H1 (cell line): ENCODE results near the gene EPHA7. TPM values are rescaled to one million over a fixed set of nuclear protein-coding genes. Genes with fewer than 3 reads are reported as not detected.

ENCODE experiments used
- CTCF ChIA-PET: fragments of 300-600 bp; sonication (Branson Sonifier 250); formaldehyde crosslinking; loops from one replicate; lab custom pipeline; 2021; ENCODE audit not compliant: partially characterized antibody; lab: Charles Lee
- POLR2A ChIA-PET: fragments of 300-600 bp; sonication (Branson Sonifier 250); formaldehyde crosslinking; loops from one replicate; lab custom pipeline; 2021; ENCODE audit warnings: inconsistent platforms; ENCODE audit not compliant: partially characterized antibody; lab: Charles Lee
- DNase-seq, 2 experiments: peaks; one replicate each; pipeline versions ENCODE4 v3.0.0 to v3.0.0-alpha.2; 2010 to 2022; ENCODE audit warnings: low spot score in 2 of 2, low read depth in 1 of 2, mixed read lengths in 1 of 2
- FAIRE-seq: peaks from 2 replicates; lab custom pipeline; 2011; peaks lifted over from hg19 to GRCh38; lab: Jason Lieb, UNC
- H2AFZ ChIP-seq: 2 replicates; pipeline ENCODE4 v1.8.1; 2012; ENCODE audit warnings: low read length, inconsistent platforms
- H2AK5ac ChIP-seq: 2 replicates; pipeline ENCODE4 v1.6.1; 2013; ENCODE audit warnings: low read depth, low read length
- H2BK120ac ChIP-seq: replicated peaks from 2 replicates; pipeline ENCODE3; 2013; ENCODE audit warnings: low read depth, low read length, inconsistent platforms
- H2BK12ac ChIP-seq: 2 replicates; pipeline ENCODE4 v1.6.1; 2013; ENCODE audit warnings: low read depth, low read length
- H2BK15ac ChIP-seq: 2 replicates; pipeline ENCODE4 v1.6.1; 2013; ENCODE audit warnings: low read length
- H2BK20ac ChIP-seq: 2 replicates; pipeline ENCODE4 v1.6.1; 2013; ENCODE audit warnings: low read length
- H2BK5ac ChIP-seq: 2 replicates; pipeline ENCODE4 v1.6.1; 2013; ENCODE audit warnings: low read depth, low read length
- H3K14ac ChIP-seq: 2 replicates; pipeline ENCODE4 v1.6.1; 2013; ENCODE audit warnings: inconsistent platforms; ENCODE audit not compliant: insufficient read length
- H3K18ac ChIP-seq: 2 replicates; pipeline ENCODE4 v1.6.1; 2013; ENCODE audit warnings: low read length; ENCODE audit errors: extremely low read depth
- H3K23ac ChIP-seq: 2 replicates; pipeline ENCODE4 v1.6.1; 2013; ENCODE audit warnings: inconsistent platforms; ENCODE audit not compliant: insufficient read length
- H3K23me2 ChIP-seq: 2 replicates; pipeline ENCODE4 v1.6.1; 2013; ENCODE audit warnings: low read depth, low read length
- H3K27ac ChIP-seq: 2 replicates; pipeline ENCODE4 v1.6.1; 2011; ENCODE audit warnings: low read depth, low read length, inconsistent platforms
- H3K27me3 ChIP-seq, 4 experiments: replicated peaks in 1 of 4; 1 replicate in 1 of 4; 2 replicates in 3 of 4; pipeline versions ENCODE4 v1.6.1 to v1.8.1; 2011 to 2013; ENCODE audit warnings: low read length in 3 of 4, mild to moderate bottlenecking in 3 of 4, inconsistent platforms in 2 of 4, mixed read lengths in 2 of 4, moderate library complexity in 1 of 4; ENCODE audit not compliant: control insufficient read depth in 3 of 4, insufficient read depth in 3 of 4; ENCODE audit errors: extremely low read depth in 1 of 4
- H3K36me3 ChIP-seq, 4 experiments: 2 replicates each; pipeline versions ENCODE4 v1.6.1 to v1.8.1; 2011 to 2013; ENCODE audit warnings: mild to moderate bottlenecking in 4 of 4, low read length in 3 of 4, moderate library complexity in 2 of 4, control low read depth in 1 of 4, inconsistent platforms in 1 of 4; ENCODE audit not compliant: insufficient read depth in 4 of 4, control insufficient read depth in 2 of 4
- H3K4ac ChIP-seq: replicated peaks from 2 replicates; pipeline ENCODE3; 2013; ENCODE audit warnings: low read length, low read depth, mixed read lengths, inconsistent platforms; ENCODE audit not compliant: insufficient read length
- H3K4me1 ChIP-seq, 4 experiments: replicated peaks in 1 of 4; 1 replicate in 1 of 4; 2 replicates in 3 of 4; pipeline versions ENCODE4 v1.6.1 to v1.8.1; 2011 to 2013; ENCODE audit warnings: low read length in 3 of 4, inconsistent platforms in 2 of 4, mixed read lengths in 1 of 4; ENCODE audit not compliant: insufficient read depth in 4 of 4, control insufficient read depth in 3 of 4
- H3K4me2 ChIP-seq, 2 experiments: 2 replicates each; pipeline versions ENCODE4 v1.6.1 to v1.8.1; 2011 to 2013; ENCODE audit warnings: low read depth in 2 of 2, low read length in 2 of 2, control low read depth in 1 of 2, inconsistent platforms in 1 of 2, mild to moderate bottlenecking in 1 of 2; ENCODE audit not compliant: insufficient read depth in 1 of 2
- H3K4me3 ChIP-seq, 4 experiments: fragments of 200-600, 300-600 bp in 1 of 4; sonication (generic), shearing (Covaris generic), sonication (Bioruptor Twin) in 1 of 4; 2 replicates each; pipeline versions ENCODE4 v1.5.1 to v1.8.1; 2011 to 2016; ENCODE audit warnings: low read length in 4 of 4, low read depth in 3 of 4, control low read depth in 2 of 4, inconsistent platforms in 2 of 4, mild to moderate bottlenecking in 2 of 4, mixed read lengths in 1 of 4, moderate library complexity in 1 of 4; ENCODE audit not compliant: insufficient read depth in 2 of 4; ENCODE audit errors: extremely low read depth in 1 of 4
- H3K56ac ChIP-seq: replicated peaks from 2 replicates; pipeline ENCODE3; 2013; ENCODE audit warnings: low read depth, mild to moderate bottlenecking, mixed read lengths, low read length, inconsistent platforms; ENCODE audit not compliant: insufficient read length
- H3K79me1 ChIP-seq: 2 replicates; pipeline ENCODE4 v1.6.1; 2013; ENCODE audit warnings: low read depth, low read length, control low read depth
- H3K79me2 ChIP-seq, 2 experiments: 2 replicates each; pipeline versions ENCODE4 v1.6.1 to v1.8.1; 2012 to 2013; ENCODE audit warnings: low read length in 2 of 2, mild to moderate bottlenecking in 2 of 2, inconsistent platforms in 1 of 2; ENCODE audit not compliant: insufficient read depth in 2 of 2, control insufficient read depth in 1 of 2
- H3K9ac ChIP-seq, 4 experiments: replicated peaks in 1 of 4; 1 replicate in 1 of 4; 2 replicates in 3 of 4; pipeline versions ENCODE4 v1.6.1 to v1.8.1; 2011 to 2013; ENCODE audit warnings: low read depth in 3 of 4, low read length in 3 of 4, control low read depth in 2 of 4, mild to moderate bottlenecking in 2 of 4, moderate library complexity in 2 of 4, inconsistent platforms in 1 of 4; ENCODE audit errors: extremely low read depth in 1 of 4
- H3K9me3 ChIP-seq, 2 experiments: 2 replicates each; pipeline versions ENCODE4 v1.6.1 to v1.8.1; 2012 to 2013; ENCODE audit warnings: mild to moderate bottlenecking in 2 of 2, moderate library complexity in 2 of 2, control low read depth in 1 of 2, inconsistent platforms in 1 of 2, low read depth in 1 of 2, low read length in 1 of 2, mixed read lengths in 1 of 2; ENCODE audit not compliant: insufficient read depth in 2 of 2
- H4K20me1 ChIP-seq, 2 experiments: replicated peaks in 1 of 2; 2 replicates each; pipeline versions ENCODE3 to v1.8.1; 2011 to 2013; ENCODE audit warnings: inconsistent platforms in 2 of 2, low read length in 2 of 2, mild to moderate bottlenecking in 1 of 2; ENCODE audit not compliant: insufficient read depth in 2 of 2, control insufficient read depth in 1 of 2
- H4K5ac ChIP-seq: 2 replicates; pipeline ENCODE4 v1.6.1; 2013; ENCODE audit warnings: low read length, low read depth, mixed read lengths, inconsistent platforms; ENCODE audit not compliant: insufficient read length
- H4K8ac ChIP-seq: 2 replicates; pipeline ENCODE4 v1.8.0; 2013; ENCODE audit warnings: mild to moderate bottlenecking, moderate library complexity, low read length, inconsistent platforms; ENCODE audit not compliant: insufficient read depth; ENCODE audit errors: extremely low read depth
- H4K91ac ChIP-seq: replicated peaks from 2 replicates; pipeline ENCODE3; 2013; ENCODE audit warnings: low read length, mixed read lengths, inconsistent platforms; ENCODE audit not compliant: insufficient read length
- ASH2L ChIP-seq: fragments of 200-600, 300-600 bp; sonication (generic); IDR thresholded peaks from one replicate; pipeline ENCODE4 v1.7.1; 2017; ENCODE audit warnings: low read length
- HDAC2 ChIP-seq, 2 experiments: fragments of 300-600 bp in 1 of 2; sonication (generic) in 1 of 2; IDR thresholded peaks; 2 replicates each; pipeline ENCODE4 v1.6.1; 2011 to 2012; ENCODE audit warnings: low read depth in 2 of 2, low read length in 2 of 2, mild to moderate bottlenecking in 2 of 2, moderate library complexity in 2 of 2, borderline replicate concordance in 1 of 2, inconsistent platforms in 1 of 2
- HDAC6 ChIP-seq: IDR thresholded peaks from one replicate; pipeline ENCODE4 v1.7.1; 2012; ENCODE audit warnings: low read depth, mild to moderate bottlenecking, inconsistent platforms, low read length, moderate library complexity
- SP1 ChIP-seq: IDR thresholded peaks from 2 replicates; pipeline ENCODE4 v1.6.1; 2011; ENCODE audit warnings: low read depth, low read length
- WGBS, 2 experiments: shearing (Covaris generic) in 1 of 2; methylation state at CpG; one replicate each; pipeline versions ENCODE4 v1.1.6 to v1.1.7; 2013 to 2015; ENCODE audit warnings: low lambda C conversion rate in 2 of 2, mixed read lengths in 2 of 2, inconsistent platforms in 1 of 2, low coverage in 1 of 2, missing lambda C conversion rate in 1 of 2; ENCODE audit not compliant: insufficient replicate concordance in 2 of 2, insufficient coverage in 1 of 2, insufficient read length in 1 of 2; ENCODE audit errors: extremely low coverage in 1 of 2, missing lambda C conversion rate in 1 of 2; 5-methylcytosine and 5-hydroxymethylcytosine counted together
- polyA plus RNA-seq, 7 experiments: library from polyadenylated mRNA; depleted of rRNA in 3 of 7; stranded (reverse) in 5 of 7; unstranded in 2 of 7; fragments of >200 nt in 5 of 7; fragments of 200-250 nt in 2 of 7; gene quantifications; 1 replicate in 5 of 7; 2 replicates in 1 of 7; 4 replicates in 1 of 7; pipeline versions ENCODE4 v1.2.1 to v1.2.3, GENCODE V29; 2011 to 2013; ENCODE audit warnings: missing spikeins in 2 of 7, mixed read lengths in 2 of 7
- total RNA-seq: library from RNA; stranded (reverse); fragmentation: NEBNext Ultra II Directional; extraction: Animal tissue kit (Norgen Biotek cat#: 25700); gene quantifications from 2 replicates; pipeline ENCODE4 v1.2.1, GENCODE V29; 2021

Gene EPHA7
- total and polyA plus RNA-seq, 2 of the 8 experiments (the other 6 are each of a cell fraction or from before 2014, with no cell fraction given): 1.3 to 6.8 TPM

DNA sequence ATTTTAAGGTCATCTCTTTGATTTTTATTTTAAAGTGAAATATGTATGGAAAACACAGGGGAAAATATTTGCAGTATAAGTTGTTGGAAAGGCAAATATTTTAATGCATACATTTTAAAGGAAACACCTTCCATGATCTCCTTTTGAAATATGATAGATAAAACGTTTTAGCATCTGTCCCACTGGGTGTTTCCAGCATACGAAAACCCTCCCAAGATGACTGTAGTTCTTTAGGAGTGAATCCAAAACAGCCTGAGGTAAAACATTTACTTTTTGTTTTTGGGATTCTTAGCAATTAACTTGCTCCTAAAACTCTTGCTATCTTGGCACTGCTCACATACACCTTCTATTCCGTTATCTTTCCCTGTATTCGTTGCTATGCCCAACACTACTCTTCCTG, 210.0 kb downstream of the EPHA7 start:
- no peak overlapping the region for H2BK15ac ChIP-seq
- CTCF ChIA-PET: interaction anchor here (1.0 kb wide), 2 partner anchors 10 to 69 kb away, joined by 3 to 4 read pairs; no protein-coding TSS in a partner anchor
- no peak overlapping the region for H4K91ac ChIP-seq
- no peaks in the 10 kb centered on the region for H3K79me2 ChIP-seq
- no peak overlapping the region for H3K4me2 ChIP-seq
- H3K14ac ChIP-seq: no peak overlapping the region
- no peaks in the 10 kb centered on the region for H3K9me3 ChIP-seq
- 87% methylated on average over 4 of the region's 4 CpGs; no CpG with 5 or more reads in 1 of the 2 experiments for WGBS, 2 experiments
- H4K8ac ChIP-seq: no peak overlapping the region
- H3K4me1 ChIP-seq: no peaks in the 10 kb centered on the region; a peak in 1 of 7 replicates
- no peak overlapping the region for H2BK12ac ChIP-seq
- no peak overlapping the region for H3K18ac ChIP-seq
- no peak overlapping the region for H2AK5ac ChIP-seq
- no peak overlapping the region for H3K4ac ChIP-seq
- H3K27me3 ChIP-seq: no peaks in the 10 kb centered on the region
- no peak overlapping the region for H3K23ac ChIP-seq
- no peak overlapping the region for H3K9ac ChIP-seq
- no peak overlapping the region for H3K56ac ChIP-seq
- H2AFZ ChIP-seq: 0 out of 2 replicates have a peak overlapping the region, but pooled peaks have one; percentile 1
- H4K5ac ChIP-seq: no peak overlapping the region
- H3K36me3 ChIP-seq: no peaks in the 10 kb centered on the region
- no peaks in the 10 kb centered on the region for H4K20me1 ChIP-seq
- no peak overlapping the region for H2BK120ac ChIP-seq
- POLR2A ChIA-PET: interaction anchor here (1.2 kb wide), 1 partner anchor 10 kb away, joined by 4 read pairs; no protein-coding TSS in a partner anchor
- no peak overlapping the region for H3K4me3 ChIP-seq
- H2BK20ac ChIP-seq: no peak overlapping the region
- no peaks in the 10 kb centered on the region for H3K23me2 ChIP-seq
- H2BK5ac ChIP-seq: no peak overlapping the region
- H3K79me1 ChIP-seq: no peaks in the 10 kb centered on the region
- no peak overlapping the region for H3K27ac ChIP-seq
- no peak for DNase-seq
- FAIRE-seq: no peak
- TF ChIP-seq HDAC6 (no peak), HDAC2 (IDR thresholded peaks at IDR 0.05; ENCODE audit: borderline replicate concordance in 1 of 2, low read depth in 2 of 2, low read length in 2 of 2) (no peak), SP1 (no peak), ASH2L (no peak)
